ENCODE measurements around the gene INAFM1.

Gene INAFM1

GRCh38 chr19:47313754-47314295 lies 39.1 kb downstream of the INAFM1 start:
- no peak for DNase-seq

GRCh38 chr19:47315125-47315821 lies 40.6 kb downstream of the INAFM1 start:
- DNase-seq = no peak

- no peak for DNase-seq
Observed at GRCh38 chr19:47316513-47316912, 41.8 kb downstream of the INAFM1 start.

GRCh38 chr19:47319923-47320871 lies 45.5 kb downstream of the INAFM1 start:
- DNase-seq = no peak

- DNase-seq = no peak
Observed at GRCh38 chr19:47321630-47322029, 46.9 kb downstream of the INAFM1 start.

GRCh38 chr19:47322058-47322457 lies 47.4 kb downstream of the INAFM1 start:
- DNase-seq = no peak

- DNase-seq = no peak
Observed at GRCh38 chr19:47323409-47323808, 48.7 kb downstream of the INAFM1 start.

GRCh38 chr19:47323872-47324271 lies 49.2 kb downstream of the INAFM1 start:
- DNase-seq = no peak

GRCh38 chr19:47324502-47324901 lies 49.8 kb downstream of the INAFM1 start:
- no peak for DNase-seq
